Progenitor cell of endocrine pancreas (in vitro differentiated cells): ENCODE results near the gene SPATA31D1. TPM values are rescaled to one million over a fixed set of nuclear protein-coding genes. Genes with fewer than 3 reads are reported as not detected.
"Not testable (repeated sequence)": the region's sequence is repeated elsewhere in the genome, so short reads cannot be mapped to it uniquely, and the experiment has no call there.

Experiments
- DNase-seq: peaks from one replicate; pipeline ENCODE4 v3.0.0; 2021; ENCODE audit warnings: low spot score; ENCODE audit not compliant: unreplicated experiment
- H3K27ac Mint-ChIP-seq: 2 replicates; pipeline ENCODE4 v1.8.0; 2021; ENCODE audit warnings: mild to moderate bottlenecking, moderate library complexity, mixed read lengths
- H3K27me3 Mint-ChIP-seq: 2 replicates; pipeline ENCODE4 v1.8.0; 2021; ENCODE audit warnings: mixed read lengths
- H3K36me3 Mint-ChIP-seq: 2 replicates; pipeline ENCODE4 v1.8.0; 2022; ENCODE audit warnings: mixed read lengths; ENCODE audit not compliant: insufficient read depth
- H3K4me1 Mint-ChIP-seq: 2 replicates; pipeline ENCODE4 v1.8.0; 2021; ENCODE audit warnings: low read depth, mixed read lengths
- H3K4me3 Mint-ChIP-seq: 2 replicates; pipeline ENCODE4 v1.8.0; 2021; ENCODE audit warnings: low read depth, mild to moderate bottlenecking, moderate library complexity, mixed read lengths
- H3K9me3 Mint-ChIP-seq: 2 replicates; pipeline ENCODE4 v1.8.0; 2021; ENCODE audit warnings: low read depth, mixed read lengths
- CTCF ChIP-seq: fragments of 200-600 bp; sonication (generic); IDR thresholded peaks from one replicate; pipeline ENCODE4 v1.5.0; 2021; ENCODE audit warnings: antibody characterized with exemption, mild to moderate bottlenecking; ENCODE audit not compliant: unreplicated experiment
- long read RNA-seq: library from polyadenylated mRNA; unstranded; transcript quantifications from one replicate; pipeline ENCODE4 v2.0.0, GENCODE V29; 2020
- total RNA-seq: library from RNA; stranded (reverse); gene quantifications from 2 replicates; pipeline ENCODE4 v1.2.1, GENCODE V29; 2021

Gene SPATA31D1
- not detected in 2 replicates for total RNA-seq
- long read RNA-seq = 0 reads

GRCh38 chr9:81988472-81988871 lies at the start of gene SPATA31D1:
Gene SPATA31D1, plus strand, starts transcription at chr9:81988772. Its CDS starts 47 bp downstream, at chr9:81988819.
- not testable (repeated sequence) for H3K4me3 Mint-ChIP-seq, H3K36me3 Mint-ChIP-seq, H3K27me3 Mint-ChIP-seq, H3K27ac Mint-ChIP-seq, H3K9me3 Mint-ChIP-seq, DNase-seq, H3K4me1 Mint-ChIP-seq

DNA sequence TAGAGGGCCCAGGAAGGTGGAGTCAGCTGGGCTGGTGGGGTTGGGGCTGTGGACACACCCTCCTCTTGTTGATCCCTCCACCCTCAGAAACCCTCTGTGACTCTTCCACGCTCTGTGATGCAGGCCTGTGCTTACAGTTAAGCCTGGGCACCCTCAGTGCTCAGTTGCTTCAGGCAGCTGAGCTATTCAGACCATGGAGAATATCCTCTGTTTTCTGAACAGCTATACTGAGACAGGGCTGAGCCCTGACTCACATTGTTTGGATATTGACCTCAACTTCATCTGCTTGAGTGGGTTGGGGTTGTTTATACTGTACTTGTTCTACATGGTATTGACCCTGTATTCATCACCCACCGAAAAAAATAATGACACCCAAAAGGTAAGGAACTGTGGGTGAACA lies 45.2 kb upstream of the SPATA31D1 start, which contains the start of gene SPATA31D3:
SPATA31D3 (plus strand) TSS at position 108 of the 400 bp plus-strand sequence; CDS start at position 194, 86 bp downstream.
- DNase-seq, H3K4me1 Mint-ChIP-seq, H3K4me3 Mint-ChIP-seq, H3K27ac Mint-ChIP-seq, H3K27me3 Mint-ChIP-seq, H3K36me3 Mint-ChIP-seq, H3K9me3 Mint-ChIP-seq: not testable (repeated sequence)

- H3K36me3 Mint-ChIP-seq, H3K27ac Mint-ChIP-seq, H3K4me1 Mint-ChIP-seq, H3K9me3 Mint-ChIP-seq, H3K4me3 Mint-ChIP-seq, DNase-seq: not testable (repeated sequence)
- H3K27me3 Mint-ChIP-seq = peaks cover 27% of the 10 kb centered on the region
Observed at GRCh38 chr9:81948650-81949049, 39.9 kb upstream of the SPATA31D1 start.

- peaks cover 2% of the 10 kb centered on the region for H3K4me1 Mint-ChIP-seq
- peaks cover 26% of the 10 kb centered on the region for H3K9me3 Mint-ChIP-seq
- no peak for DNase-seq
- H3K27ac Mint-ChIP-seq = no peak overlapping the region
- H3K36me3 Mint-ChIP-seq = peaks cover 11% of the 10 kb centered on the region
- TF ChIP-seq CTCF = no peak
- H3K4me3 Mint-ChIP-seq = no peak overlapping the region
- H3K27me3 Mint-ChIP-seq = peaks cover 27% of the 10 kb centered on the region
Observed at GRCh38 chr9:81953096-81953495, 35.5 kb upstream of the SPATA31D1 start.

GRCh38 chr9:81955625-81956024 lies 32.9 kb upstream of the SPATA31D1 start:
- TF ChIP-seq CTCF = no peak
- H3K27ac Mint-ChIP-seq = no peak overlapping the region
- peaks cover 2% of the 10 kb centered on the region for H3K4me1 Mint-ChIP-seq
- DNase-seq = no peak
- H3K4me3 Mint-ChIP-seq = no peak overlapping the region
- peaks cover 9% of the 10 kb centered on the region for H3K27me3 Mint-ChIP-seq
- peaks cover 11% of the 10 kb centered on the region for H3K36me3 Mint-ChIP-seq
- H3K9me3 Mint-ChIP-seq = peaks cover 26% of the 10 kb centered on the region

DNA sequence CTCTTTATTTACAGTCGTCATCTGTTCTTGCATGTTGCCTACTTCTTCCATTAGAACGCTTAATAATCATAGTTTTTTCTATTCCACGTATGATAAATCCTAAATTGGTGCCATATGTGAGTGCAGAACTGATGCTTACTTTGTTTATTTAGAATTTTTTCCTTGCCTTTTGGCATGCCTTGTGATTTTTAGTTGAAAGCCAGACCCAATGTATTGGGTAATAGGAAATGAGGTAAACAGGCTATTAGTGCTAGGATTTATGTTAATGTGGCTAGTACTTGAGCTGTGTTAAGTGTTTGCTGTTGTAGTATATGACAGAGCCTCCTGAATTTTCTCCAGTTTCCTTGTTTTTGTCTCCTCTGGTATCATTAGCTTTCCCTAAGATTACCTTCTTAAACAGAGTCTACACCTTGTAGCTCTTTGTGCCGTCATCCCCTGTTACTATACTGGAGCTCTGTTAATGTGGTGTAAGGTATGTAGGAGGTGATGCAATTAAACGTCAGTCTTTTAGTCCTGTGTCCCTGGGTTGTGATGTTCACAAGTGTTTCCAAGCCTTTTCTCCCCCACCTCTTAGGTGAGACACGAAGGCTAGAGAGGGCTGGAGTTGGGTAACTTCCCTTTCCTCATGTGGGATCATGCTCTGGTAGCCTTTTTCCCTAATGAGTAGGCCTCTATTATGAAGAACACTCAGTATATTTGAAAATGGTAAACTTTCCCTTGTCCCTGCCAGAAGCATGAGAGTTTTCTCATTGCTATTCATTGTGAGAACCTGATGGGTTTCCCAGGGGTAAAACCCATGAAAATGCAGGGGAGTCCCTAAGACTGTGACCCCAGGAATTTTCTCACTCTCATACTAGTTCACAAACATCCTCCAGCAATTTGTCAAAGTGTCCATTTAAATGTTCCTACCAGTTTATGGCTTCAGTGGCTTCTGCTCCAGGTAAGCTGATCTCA lies 24.1 kb upstream of the SPATA31D1 start:
- DNase-seq = no peak
- H3K4me1 Mint-ChIP-seq = no peaks in the 10 kb centered on the region
- no peak overlapping the region for H3K4me3 Mint-ChIP-seq
- peaks cover 3% of the 10 kb centered on the region for H3K27me3 Mint-ChIP-seq
- H3K27ac Mint-ChIP-seq = no peak overlapping the region
- peaks cover 1% of the 10 kb centered on the region for H3K36me3 Mint-ChIP-seq
- no peak for TF ChIP-seq CTCF
- peaks cover 17% of the 10 kb centered on the region for H3K9me3 Mint-ChIP-seq
